ENCODE results near the gene LRIT2.

Gene LRIT2

GRCh38 chr10:84198206-84198915, 27.0 kb downstream of the LRIT2 start:
- DNase-seq (ENCODE audit: low read depth) = no peak
- H3K4me3 ChIP-seq (ENCODE audit: low read depth, low read length) = no peak overlapping the region
- in situ Hi-C loops (cut with HindIII; ENCODE audit: low sequenced_read_pairs) = no loop called here
- no peak for TF ChIP-seq CTCF (IDR thresholded peaks at IDR 0.05; ENCODE audit: low read depth, low read length, missing control alignments)

GRCh38 chr10:84197643-84198042, 27.7 kb downstream of the LRIT2 start:
- in situ Hi-C loops (cut with HindIII; ENCODE audit: low sequenced_read_pairs) = no loop called here
- no peak for DNase-seq (ENCODE audit: low read depth)
- no peak overlapping the region for H3K4me3 ChIP-seq (ENCODE audit: low read depth, low read length)
- no peak for TF ChIP-seq CTCF (IDR thresholded peaks at IDR 0.05; ENCODE audit: low read depth, low read length, missing control alignments)

GRCh38 chr10:84196941-84197340, 28.4 kb downstream of the LRIT2 start:
- in situ Hi-C loops (cut with HindIII; ENCODE audit: low sequenced_read_pairs) = no loop called here
- no peak for DNase-seq (ENCODE audit: low read depth)
- TF ChIP-seq CTCF (IDR thresholded peaks at IDR 0.05; ENCODE audit: low read depth, low read length, missing control alignments) = no peak
- H3K4me3 ChIP-seq (ENCODE audit: low read depth, low read length) = no peak overlapping the region

- DNase-seq (ENCODE audit: low read depth) = no peak
- TF ChIP-seq CTCF (IDR thresholded peaks at IDR 0.05; ENCODE audit: low read depth, low read length, missing control alignments) = no peak
- H3K4me3 ChIP-seq (ENCODE audit: low read depth, low read length) = no peak overlapping the region
- in situ Hi-C loops (cut with HindIII; ENCODE audit: low sequenced_read_pairs) = no loop called here
Observed at GRCh38 chr10:84196083-84196482, 29.3 kb downstream of the LRIT2 start.

GRCh38 chr10:84195044-84195830, 30.1 kb downstream of the LRIT2 start:
- in situ Hi-C loops (cut with HindIII; ENCODE audit: low sequenced_read_pairs) = no loop called here
- no peak overlapping the region for H3K4me3 ChIP-seq (ENCODE audit: low read depth, low read length)
- DNase-seq (ENCODE audit: low read depth) = no peak
- no peak for TF ChIP-seq CTCF (IDR thresholded peaks at IDR 0.05; ENCODE audit: low read depth, low read length, missing control alignments)

- peak within 1 kb of the TSS; percentile 24 for H3K4me3 ChIP-seq (ENCODE audit: low read depth, low read length)
- no peak for DNase-seq (ENCODE audit: low read depth)
- in situ Hi-C loops (cut with HindIII; ENCODE audit: low sequenced_read_pairs) = no loop called here
- no peak for TF ChIP-seq CTCF (IDR thresholded peaks at IDR 0.05; ENCODE audit: low read depth, low read length, missing control alignments)
Observed at GRCh38 chr10:84194424-84195043, 30.8 kb downstream of the LRIT2 start, which contains the start of gene CDHR1. Gene CDHR1, plus strand, starts transcription at chr10:84194537. Its CDS starts 224 bp downstream, at chr10:84194761.

Data from astrocyte of the cerebellum (primary cell).